H1 (cell line): Measurements from ENCODE around the gene AKAP12. TPM values are rescaled to one million over a fixed set of nuclear protein-coding genes. Genes with fewer than 3 reads are reported as not detected.

ENCODE experiments used
- CTCF ChIA-PET: fragments of 300-600 bp; sonication (Branson Sonifier 250); formaldehyde crosslinking; loops from one replicate; lab custom pipeline; 2021; ENCODE audit not compliant: partially characterized antibody; lab: Charles Lee
- POLR2A ChIA-PET: fragments of 300-600 bp; sonication (Branson Sonifier 250); formaldehyde crosslinking; loops from one replicate; lab custom pipeline; 2021; ENCODE audit warnings: inconsistent platforms; ENCODE audit not compliant: partially characterized antibody; lab: Charles Lee
- DNase-seq, 2 experiments: peaks; one replicate each; pipeline versions ENCODE4 v3.0.0 to v3.0.0-alpha.2; 2010 to 2022; ENCODE audit warnings: low spot score in 2 of 2, low read depth in 1 of 2, mixed read lengths in 1 of 2
- FAIRE-seq: peaks from 2 replicates; lab custom pipeline; 2011; peaks lifted over from hg19 to GRCh38; lab: Jason Lieb, UNC
- H2AFZ ChIP-seq: 2 replicates; pipeline ENCODE4 v1.8.1; 2012; ENCODE audit warnings: low read length, inconsistent platforms
- H2AK5ac ChIP-seq: 2 replicates; pipeline ENCODE4 v1.6.1; 2013; ENCODE audit warnings: low read depth, low read length
- H2BK120ac ChIP-seq: replicated peaks from 2 replicates; pipeline ENCODE3; 2013; ENCODE audit warnings: low read depth, low read length, inconsistent platforms
- H2BK12ac ChIP-seq: 2 replicates; pipeline ENCODE4 v1.6.1; 2013; ENCODE audit warnings: low read depth, low read length
- H2BK15ac ChIP-seq: 2 replicates; pipeline ENCODE4 v1.6.1; 2013; ENCODE audit warnings: low read length
- H2BK20ac ChIP-seq: 2 replicates; pipeline ENCODE4 v1.6.1; 2013; ENCODE audit warnings: low read length
- H2BK5ac ChIP-seq: 2 replicates; pipeline ENCODE4 v1.6.1; 2013; ENCODE audit warnings: low read depth, low read length
- H3K14ac ChIP-seq: 2 replicates; pipeline ENCODE4 v1.6.1; 2013; ENCODE audit warnings: inconsistent platforms; ENCODE audit not compliant: insufficient read length
- H3K18ac ChIP-seq: 2 replicates; pipeline ENCODE4 v1.6.1; 2013; ENCODE audit warnings: low read length; ENCODE audit errors: extremely low read depth
- H3K23ac ChIP-seq: 2 replicates; pipeline ENCODE4 v1.6.1; 2013; ENCODE audit warnings: inconsistent platforms; ENCODE audit not compliant: insufficient read length
- H3K23me2 ChIP-seq: 2 replicates; pipeline ENCODE4 v1.6.1; 2013; ENCODE audit warnings: low read depth, low read length
- H3K27ac ChIP-seq: 2 replicates; pipeline ENCODE4 v1.6.1; 2011; ENCODE audit warnings: low read depth, low read length, inconsistent platforms
- H3K27me3 ChIP-seq, 4 experiments: replicated peaks in 1 of 4; 1 replicate in 1 of 4; 2 replicates in 3 of 4; pipeline versions ENCODE4 v1.6.1 to v1.8.1; 2011 to 2013; ENCODE audit warnings: low read length in 3 of 4, mild to moderate bottlenecking in 3 of 4, inconsistent platforms in 2 of 4, mixed read lengths in 2 of 4, moderate library complexity in 1 of 4; ENCODE audit not compliant: control insufficient read depth in 3 of 4, insufficient read depth in 3 of 4; ENCODE audit errors: extremely low read depth in 1 of 4
- H3K36me3 ChIP-seq, 4 experiments: 2 replicates each; pipeline versions ENCODE4 v1.6.1 to v1.8.1; 2011 to 2013; ENCODE audit warnings: mild to moderate bottlenecking in 4 of 4, low read length in 3 of 4, moderate library complexity in 2 of 4, control low read depth in 1 of 4, inconsistent platforms in 1 of 4; ENCODE audit not compliant: insufficient read depth in 4 of 4, control insufficient read depth in 2 of 4
- H3K4ac ChIP-seq: replicated peaks from 2 replicates; pipeline ENCODE3; 2013; ENCODE audit warnings: low read length, low read depth, mixed read lengths, inconsistent platforms; ENCODE audit not compliant: insufficient read length
- H3K4me1 ChIP-seq, 4 experiments: replicated peaks in 1 of 4; 1 replicate in 1 of 4; 2 replicates in 3 of 4; pipeline versions ENCODE4 v1.6.1 to v1.8.1; 2011 to 2013; ENCODE audit warnings: low read length in 3 of 4, inconsistent platforms in 2 of 4, mixed read lengths in 1 of 4; ENCODE audit not compliant: insufficient read depth in 4 of 4, control insufficient read depth in 3 of 4
- H3K4me2 ChIP-seq, 2 experiments: 2 replicates each; pipeline versions ENCODE4 v1.6.1 to v1.8.1; 2011 to 2013; ENCODE audit warnings: low read depth in 2 of 2, low read length in 2 of 2, control low read depth in 1 of 2, inconsistent platforms in 1 of 2, mild to moderate bottlenecking in 1 of 2; ENCODE audit not compliant: insufficient read depth in 1 of 2
- H3K4me3 ChIP-seq, 4 experiments: fragments of 200-600, 300-600 bp in 1 of 4; sonication (generic), shearing (Covaris generic), sonication (Bioruptor Twin) in 1 of 4; 2 replicates each; pipeline versions ENCODE4 v1.5.1 to v1.8.1; 2011 to 2016; ENCODE audit warnings: low read length in 4 of 4, low read depth in 3 of 4, control low read depth in 2 of 4, inconsistent platforms in 2 of 4, mild to moderate bottlenecking in 2 of 4, mixed read lengths in 1 of 4, moderate library complexity in 1 of 4; ENCODE audit not compliant: insufficient read depth in 2 of 4; ENCODE audit errors: extremely low read depth in 1 of 4
- H3K56ac ChIP-seq: replicated peaks from 2 replicates; pipeline ENCODE3; 2013; ENCODE audit warnings: low read depth, mild to moderate bottlenecking, mixed read lengths, low read length, inconsistent platforms; ENCODE audit not compliant: insufficient read length
- H3K79me1 ChIP-seq: 2 replicates; pipeline ENCODE4 v1.6.1; 2013; ENCODE audit warnings: low read depth, low read length, control low read depth
- H3K79me2 ChIP-seq, 2 experiments: 2 replicates each; pipeline versions ENCODE4 v1.6.1 to v1.8.1; 2012 to 2013; ENCODE audit warnings: low read length in 2 of 2, mild to moderate bottlenecking in 2 of 2, inconsistent platforms in 1 of 2; ENCODE audit not compliant: insufficient read depth in 2 of 2, control insufficient read depth in 1 of 2
- H3K9ac ChIP-seq, 4 experiments: replicated peaks in 1 of 4; 1 replicate in 1 of 4; 2 replicates in 3 of 4; pipeline versions ENCODE4 v1.6.1 to v1.8.1; 2011 to 2013; ENCODE audit warnings: low read depth in 3 of 4, low read length in 3 of 4, control low read depth in 2 of 4, mild to moderate bottlenecking in 2 of 4, moderate library complexity in 2 of 4, inconsistent platforms in 1 of 4; ENCODE audit errors: extremely low read depth in 1 of 4
- H3K9me3 ChIP-seq, 2 experiments: 2 replicates each; pipeline versions ENCODE4 v1.6.1 to v1.8.1; 2012 to 2013; ENCODE audit warnings: mild to moderate bottlenecking in 2 of 2, moderate library complexity in 2 of 2, control low read depth in 1 of 2, inconsistent platforms in 1 of 2, low read depth in 1 of 2, low read length in 1 of 2, mixed read lengths in 1 of 2; ENCODE audit not compliant: insufficient read depth in 2 of 2
- H4K20me1 ChIP-seq, 2 experiments: replicated peaks in 1 of 2; 2 replicates each; pipeline versions ENCODE3 to v1.8.1; 2011 to 2013; ENCODE audit warnings: inconsistent platforms in 2 of 2, low read length in 2 of 2, mild to moderate bottlenecking in 1 of 2; ENCODE audit not compliant: insufficient read depth in 2 of 2, control insufficient read depth in 1 of 2
- H4K5ac ChIP-seq: 2 replicates; pipeline ENCODE4 v1.6.1; 2013; ENCODE audit warnings: low read length, low read depth, mixed read lengths, inconsistent platforms; ENCODE audit not compliant: insufficient read length
- H4K8ac ChIP-seq: 2 replicates; pipeline ENCODE4 v1.8.0; 2013; ENCODE audit warnings: mild to moderate bottlenecking, moderate library complexity, low read length, inconsistent platforms; ENCODE audit not compliant: insufficient read depth; ENCODE audit errors: extremely low read depth
- H4K91ac ChIP-seq: replicated peaks from 2 replicates; pipeline ENCODE3; 2013; ENCODE audit warnings: low read length, mixed read lengths, inconsistent platforms; ENCODE audit not compliant: insufficient read length
- CBX8 ChIP-seq: fragments of 300-800, 300-1000 bp; sonication (generic); IDR thresholded peaks from 2 replicates; pipeline ENCODE4 v1.7.1; 2016; ENCODE audit warnings: low read depth, low read length, borderline replicate concordance
- CTBP2 ChIP-seq: IDR thresholded peaks from 2 replicates; pipeline ENCODE4 v1.7.0; 2011; ENCODE audit warnings: borderline replicate concordance, mild to moderate bottlenecking, moderate library complexity, mixed read lengths, low read length; ENCODE audit not compliant: insufficient read depth, insufficient read length
- HDAC2 ChIP-seq, 2 experiments: fragments of 300-600 bp in 1 of 2; sonication (generic) in 1 of 2; IDR thresholded peaks; 2 replicates each; pipeline ENCODE4 v1.6.1; 2011 to 2012; ENCODE audit warnings: low read depth in 2 of 2, low read length in 2 of 2, mild to moderate bottlenecking in 2 of 2, moderate library complexity in 2 of 2, borderline replicate concordance in 1 of 2, inconsistent platforms in 1 of 2
- KDM1A ChIP-seq: fragments of 200-600, 300-600 bp; sonication (generic); IDR thresholded peaks from 2 replicates; pipeline ENCODE4 v1.7.1; 2016; ENCODE audit warnings: mild to moderate bottlenecking, low read length, borderline replicate concordance
- MAFK ChIP-seq: IDR thresholded peaks from 2 replicates; pipeline ENCODE4 v1.6.1; 2012; ENCODE audit warnings: low read depth, mild to moderate bottlenecking, improper control_type of control experiment, low read length
- POLR2A ChIP-seq, 2 experiments: IDR thresholded peaks; 1 replicate in 1 of 2; 2 replicates in 1 of 2; pipeline ENCODE4 v1.6.1; 2011; ENCODE audit warnings: low read depth in 2 of 2, low read length in 2 of 2, mild to moderate bottlenecking in 2 of 2; ENCODE audit errors: control extremely low read depth in 1 of 2
- RBBP5 ChIP-seq: IDR thresholded peaks from 2 replicates; pipeline ENCODE4 v1.7.1; 2012; ENCODE audit warnings: low read depth, mild to moderate bottlenecking, inconsistent platforms, low read length, moderate library complexity, borderline replicate concordance
- SUZ12 ChIP-seq: fragments of 200-600 bp; sonication (generic); IDR thresholded peaks from 2 replicates; pipeline ENCODE4 v1.6.1; 2012; ENCODE audit warnings: mild to moderate bottlenecking, inconsistent platforms, low read length, moderate library complexity, mixed read lengths
- WGBS, 2 experiments: shearing (Covaris generic) in 1 of 2; methylation state at CpG; one replicate each; pipeline versions ENCODE4 v1.1.6 to v1.1.7; 2013 to 2015; ENCODE audit warnings: low lambda C conversion rate in 2 of 2, mixed read lengths in 2 of 2, inconsistent platforms in 1 of 2, low coverage in 1 of 2, missing lambda C conversion rate in 1 of 2; ENCODE audit not compliant: insufficient replicate concordance in 2 of 2, insufficient coverage in 1 of 2, insufficient read length in 1 of 2; ENCODE audit errors: extremely low coverage in 1 of 2, missing lambda C conversion rate in 1 of 2; 5-methylcytosine and 5-hydroxymethylcytosine counted together
- polyA plus RNA-seq, 7 experiments: library from polyadenylated mRNA; depleted of rRNA in 3 of 7; stranded (reverse) in 5 of 7; unstranded in 2 of 7; fragments of >200 nt in 5 of 7; fragments of 200-250 nt in 2 of 7; gene quantifications; 1 replicate in 5 of 7; 2 replicates in 1 of 7; 4 replicates in 1 of 7; pipeline versions ENCODE4 v1.2.1 to v1.2.3, GENCODE V29; 2011 to 2013; ENCODE audit warnings: missing spikeins in 2 of 7, mixed read lengths in 2 of 7
- total RNA-seq: library from RNA; stranded (reverse); fragmentation: NEBNext Ultra II Directional; extraction: Animal tissue kit (Norgen Biotek cat#: 25700); gene quantifications from 2 replicates; pipeline ENCODE4 v1.2.1, GENCODE V29; 2021

The AKAP12 gene
- total and polyA plus RNA-seq, 2 of the 8 experiments (the other 6 are each of a cell fraction or from before 2014, with no cell fraction given), result 14.6 to 79.2 TPM

GRCh38 chr6:151359486-151359885, 119.7 kb downstream of the AKAP12 start:
- ChIA-PET CTCF (interaction anchor here (1.2 kb wide), 1 partner anchor 11 kb away, joined by 4 read pairs; no protein-coding TSS in a partner anchor), POLR2A (interaction anchor here (2.0 kb wide), 1 partner anchor 31 kb away, joined by 6 read pairs; no protein-coding TSS in a partner anchor)
- Histone ChIP-seq H2BK5ac (no peak overlapping the region), H4K8ac (no peak overlapping the region), H2AFZ (no peak overlapping the region), H2BK12ac (no peak overlapping the region), H2BK120ac (no peak overlapping the region), H3K4ac (no peak overlapping the region), H3K23me2 (no peaks in the 10 kb centered on the region), H2BK20ac (no peak overlapping the region), H2AK5ac (no peak overlapping the region), H3K14ac (no peak overlapping the region), H4K5ac (no peak overlapping the region), H3K36me3 (peaks cover 0 to 8% (median 0%) of the 10 kb centered on the region in 4 experiments; a peak in 2 of 8 replicates), H4K20me1 (no peaks in the 10 kb centered on the region), H3K27me3 (no peaks in the 10 kb centered on the region), H2BK15ac (no peak overlapping the region), H3K79me1 (no peaks in the 10 kb centered on the region), H3K27ac (no peak overlapping the region), H3K18ac (no peak overlapping the region), H3K9me3 (no peaks in the 10 kb centered on the region), H3K4me3 (no peak overlapping the region), H3K9ac (no peak overlapping the region), H3K4me2 (no peak overlapping the region), H3K23ac (no peak overlapping the region), H3K56ac (no peak overlapping the region), H4K91ac (no peak overlapping the region), H3K79me2 (no peaks in the 10 kb centered on the region), H3K4me1 (no peaks in the 10 kb centered on the region)
- FAIRE-seq (no peak), DNase-seq (no peak)
- WGBS, 2 experiments, result 90% methylated on average over 5 of the region's 5 CpGs; no CpG with 5 or more reads in 1 of the 2 experiments
- TF ChIP-seq POLR2A (IDR thresholded peaks at IDR 0.05; ENCODE audit: control extremely low read depth in 1 of 2, low read depth in 2 of 2, low read length in 2 of 2), result no peak
- no peak for TF ChIP-seq MAFK
- no peak for TF ChIP-seq HDAC2 (IDR thresholded peaks at IDR 0.05; ENCODE audit: borderline replicate concordance in 1 of 2, low read depth in 2 of 2, low read length in 2 of 2)
- TF ChIP-seq SUZ12, result no peak
- no peak for TF ChIP-seq RBBP5
- no peak for TF ChIP-seq CTBP2
- no peak for TF ChIP-seq KDM1A
- no peak for TF ChIP-seq CBX8
